Lower leg skin (tissue), 3 donors: ENCODE results near the gene SVBP.

ENCODE experiments used
- CTCF ChIP-seq, 3 donors: fragments of 450-650 bp; IDR thresholded peaks; one replicate each; pipeline ENCODE4 v1.5.1; 2016; ENCODE audit warnings: antibody characterized with exemption in 3 of 3, mild to moderate bottlenecking in 3 of 3, moderate library complexity in 2 of 3
- POLR2A ChIP-seq, 2 donors: fragments of 450-650 bp; IDR thresholded peaks; one replicate each; pipeline ENCODE4 v1.6.1; 2016 to 2017; ENCODE audit warnings: antibody characterized with exemption in 2 of 2, mild to moderate bottlenecking in 1 of 2, moderate library complexity in 1 of 2

GRCh38 chr1:42779725-42780124 is 37.5 kb downstream of the SVBP start:
- TF ChIP-seq CTCF (IDR thresholded peaks at IDR 0.05), result no peak
- no peak for TF ChIP-seq POLR2A (IDR thresholded peaks at IDR 0.05)
